IPS DF 4.7 (cell line): Measurements from ENCODE around the gene FAM120B.
A peak's percentile ranks its signal among the peaks of the same experiment; 100 is the strongest.
"Not testable (repeated sequence)": the region's sequence is repeated elsewhere in the genome, so short reads cannot be mapped to it uniquely, and the experiment has no call there.

Experiments used
- DNase-seq: peaks from one replicate; pipeline ENCODE4 v3.0.0-alpha.2; 2013; ENCODE audit warnings: low spot score; ENCODE audit errors: extremely low read depth

The FAM120B gene

DNA sequence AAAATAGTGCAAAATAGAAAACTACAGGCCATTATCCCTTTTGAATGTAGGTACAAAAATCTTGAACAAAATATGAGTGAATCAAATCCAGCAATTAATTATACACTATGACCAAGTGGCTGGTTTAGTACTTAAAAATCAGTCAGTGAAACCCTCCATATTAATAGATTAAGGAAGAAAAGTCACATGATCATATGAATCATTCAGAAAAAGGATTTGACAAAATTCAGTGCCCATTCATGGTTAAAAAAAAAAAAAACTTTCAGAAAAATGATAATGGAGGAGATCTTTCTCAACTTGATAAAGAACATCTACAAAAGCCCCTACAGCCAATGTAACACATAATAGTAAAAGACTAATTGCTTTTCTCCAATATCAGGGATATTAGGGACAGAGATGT, 75.0 kb downstream of the FAM120B start:
- no peak for DNase-seq

DNA sequence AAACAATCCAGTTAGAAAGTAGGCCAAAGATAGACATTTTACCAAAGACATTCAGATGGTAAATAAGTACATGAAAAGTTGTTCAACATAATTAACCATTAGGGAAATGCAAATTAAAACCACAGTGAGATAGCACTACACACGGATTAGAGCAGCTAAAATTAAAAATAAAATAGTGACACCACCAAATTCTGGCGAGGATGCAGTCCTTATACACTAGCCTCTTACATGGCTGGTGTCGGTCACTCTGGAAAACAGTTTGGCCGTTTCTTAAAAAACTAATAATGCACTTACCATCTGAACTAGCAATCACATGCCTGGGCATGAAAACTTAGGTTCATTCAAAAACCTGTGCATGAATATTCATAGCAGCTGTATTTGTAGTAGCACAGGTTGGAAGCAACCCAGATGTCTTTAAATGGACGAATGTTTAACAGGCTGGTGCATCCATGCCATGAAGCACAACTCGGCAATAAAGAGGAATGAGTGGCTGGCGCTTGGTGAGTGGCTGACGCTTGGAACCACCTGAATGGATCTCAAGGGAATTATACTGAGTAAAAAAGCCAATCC, 77.0 kb downstream of the FAM120B start:
- no peak for DNase-seq

DNA sequence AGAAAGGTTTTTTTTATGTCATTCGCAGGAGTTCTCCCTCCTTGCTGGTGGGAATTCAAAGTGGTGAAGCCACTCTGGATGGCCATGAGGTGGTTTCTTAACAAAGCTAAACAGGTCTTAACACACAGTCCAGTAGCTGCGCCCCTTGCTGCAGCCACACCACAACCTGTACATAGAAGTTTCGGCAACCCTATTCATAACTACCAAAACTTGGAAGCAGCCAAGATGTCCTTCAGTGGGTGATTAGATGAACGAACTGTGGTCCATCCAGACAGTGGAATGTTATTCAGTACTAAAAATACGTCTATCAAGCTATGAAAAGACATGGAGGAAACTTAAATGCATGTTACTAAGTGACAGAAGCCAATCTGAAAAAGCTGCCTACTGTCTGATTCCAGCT, 78.9 kb downstream of the FAM120B start:
- no peak for DNase-seq

DNA sequence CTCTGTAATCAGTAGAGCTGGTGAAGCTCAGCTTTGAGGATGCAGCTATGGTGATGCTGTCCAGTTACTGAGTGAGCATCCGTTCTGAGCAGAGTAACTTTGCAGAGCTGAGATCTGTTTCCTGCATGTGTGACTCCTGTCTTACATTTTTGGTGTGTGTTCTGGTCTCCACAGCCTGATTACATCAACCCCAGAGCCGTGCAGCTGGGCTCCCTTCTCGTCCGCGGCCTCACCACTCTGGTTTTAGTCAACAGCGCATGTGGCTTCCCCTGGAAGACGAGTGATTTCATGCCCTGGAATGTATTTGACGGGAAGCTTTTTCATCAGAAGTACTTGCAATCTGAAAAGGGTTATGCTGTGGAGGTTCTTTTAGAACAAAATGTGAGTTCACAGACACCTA, 81.6 kb downstream of the FAM120B start:
- no peak for DNase-seq

DNA sequence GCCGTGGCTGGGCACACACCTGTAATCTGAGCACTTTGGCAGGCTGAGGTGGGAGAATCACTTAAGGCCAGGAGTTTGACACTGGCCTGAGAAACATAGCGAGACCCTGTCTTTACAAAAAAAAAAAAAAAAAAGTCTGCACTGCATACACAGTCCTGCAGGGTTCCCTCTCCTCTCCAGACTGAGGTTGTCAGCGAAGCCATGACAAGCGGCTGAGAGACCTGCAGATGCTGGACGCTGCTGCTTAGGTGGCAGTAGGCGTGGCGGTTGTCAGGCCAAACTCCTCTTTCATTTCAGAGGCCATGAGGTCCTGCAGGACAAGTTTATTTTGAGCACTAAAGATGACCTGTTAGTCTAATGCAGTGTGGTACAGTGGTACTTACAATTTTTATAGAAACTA, 86.5 kb downstream of the FAM120B start:
- no peak for DNase-seq

DNA sequence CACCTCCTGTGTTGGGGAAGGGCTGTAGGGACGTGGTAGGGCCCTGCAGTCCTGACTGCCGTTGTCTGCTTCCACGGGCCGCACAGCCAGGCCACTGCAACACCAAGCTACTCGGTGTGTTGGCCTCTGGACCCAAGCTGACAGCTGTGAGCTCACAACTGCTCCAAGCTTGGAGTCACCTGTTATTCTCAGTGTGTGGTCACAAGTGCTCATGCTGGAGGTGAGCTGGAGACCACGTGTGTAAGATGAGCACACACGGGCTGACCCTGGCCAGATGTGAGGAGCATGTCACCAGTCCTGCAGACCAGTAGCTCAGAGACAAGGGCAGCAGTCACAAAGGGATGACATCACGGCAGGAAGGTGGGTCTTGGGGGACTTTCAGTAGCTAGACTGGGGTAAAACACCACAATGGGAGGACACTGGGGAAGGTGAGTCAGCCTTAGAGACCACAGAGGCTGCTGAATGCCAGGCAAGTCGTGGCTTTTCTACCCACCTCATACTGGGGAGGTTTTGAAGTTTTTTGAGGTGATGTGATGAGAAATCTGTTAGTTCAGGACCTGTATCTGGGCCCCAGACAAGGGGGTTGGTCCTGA, 87.3 kb downstream of the FAM120B start:
- DNase-seq: no peak

DNA sequence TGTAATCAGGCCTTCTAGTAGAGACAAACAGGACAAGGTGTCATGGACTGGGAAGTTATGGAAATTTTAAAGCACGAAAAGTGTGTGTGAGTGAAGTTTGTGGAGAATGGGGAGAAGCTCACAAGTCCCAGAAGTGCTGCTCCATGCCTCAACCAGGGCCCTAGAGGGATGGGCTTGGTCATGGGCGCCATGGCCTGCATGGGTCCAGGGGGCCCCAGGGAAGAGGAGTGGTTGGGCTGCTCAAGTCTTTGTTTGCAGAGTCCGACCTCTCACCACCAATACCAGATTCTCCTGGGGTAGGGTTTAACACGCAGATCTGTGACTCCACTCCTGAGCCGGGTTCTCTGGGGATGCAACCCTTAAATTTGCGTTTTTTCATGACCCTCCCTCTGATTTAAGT, 88.4 kb downstream of the FAM120B start:
- no peak for DNase-seq

DNA sequence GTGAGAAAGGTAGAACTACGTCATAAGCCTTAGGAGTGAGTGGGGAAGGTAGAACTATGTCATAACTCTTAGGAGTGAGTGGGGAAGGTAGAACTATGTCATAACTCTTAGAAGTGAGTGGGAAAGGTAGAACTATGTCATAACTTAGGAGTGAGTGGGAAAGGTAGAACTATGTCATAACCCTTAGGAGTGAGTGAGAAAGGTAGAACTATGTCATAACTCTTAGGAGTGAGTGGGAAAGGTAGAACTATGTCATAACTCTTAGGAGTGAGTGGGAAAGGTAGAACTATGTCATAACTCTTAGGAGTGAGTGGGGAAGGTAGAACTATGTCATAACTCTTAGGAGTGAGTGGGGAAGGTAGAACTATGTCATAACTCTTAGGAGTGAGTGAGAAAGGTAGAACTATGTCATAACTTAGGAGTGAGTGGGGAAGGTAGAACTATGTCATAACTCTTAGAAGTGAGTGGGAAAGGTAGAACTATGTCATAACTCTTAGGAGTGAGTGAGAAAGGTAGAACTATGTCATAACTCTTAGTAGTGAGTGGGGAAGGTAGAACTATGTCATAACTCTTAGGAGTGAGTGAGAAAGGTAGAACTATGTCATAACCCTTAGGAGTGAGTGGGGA, 92.3 kb downstream of the FAM120B start:
- not testable (repeated sequence) for DNase-seq

DNA sequence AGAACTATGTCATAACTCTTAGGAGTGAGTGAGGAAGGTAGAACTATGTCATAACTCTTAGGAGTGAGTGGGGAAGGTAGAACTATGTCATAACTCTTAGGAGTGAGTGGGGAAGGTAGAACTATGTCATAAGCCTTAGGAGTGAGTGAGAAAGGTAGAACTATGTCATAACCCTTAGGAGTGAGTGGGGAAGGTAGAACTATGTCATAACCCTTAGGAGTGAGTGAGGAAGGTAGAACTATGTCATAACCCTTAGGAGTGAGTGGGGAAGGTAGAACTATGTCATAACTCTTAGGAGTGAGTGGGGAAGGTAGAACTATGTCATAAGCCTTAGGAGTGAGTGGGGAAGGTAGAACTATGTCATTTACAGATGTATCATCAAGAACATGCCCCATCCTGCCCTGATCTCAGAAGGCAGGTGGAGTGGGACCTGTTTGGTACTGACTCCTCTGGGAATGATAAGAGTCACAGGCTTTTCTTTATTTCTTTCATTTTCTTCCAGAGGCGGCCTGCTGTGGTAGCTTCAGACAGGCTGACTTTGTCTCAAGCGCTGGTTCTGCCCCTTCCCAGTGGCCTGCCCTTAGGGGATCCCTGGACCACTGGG, 93.5 kb downstream of the FAM120B start:
- DNase-seq: not testable (repeated sequence)

DNA sequence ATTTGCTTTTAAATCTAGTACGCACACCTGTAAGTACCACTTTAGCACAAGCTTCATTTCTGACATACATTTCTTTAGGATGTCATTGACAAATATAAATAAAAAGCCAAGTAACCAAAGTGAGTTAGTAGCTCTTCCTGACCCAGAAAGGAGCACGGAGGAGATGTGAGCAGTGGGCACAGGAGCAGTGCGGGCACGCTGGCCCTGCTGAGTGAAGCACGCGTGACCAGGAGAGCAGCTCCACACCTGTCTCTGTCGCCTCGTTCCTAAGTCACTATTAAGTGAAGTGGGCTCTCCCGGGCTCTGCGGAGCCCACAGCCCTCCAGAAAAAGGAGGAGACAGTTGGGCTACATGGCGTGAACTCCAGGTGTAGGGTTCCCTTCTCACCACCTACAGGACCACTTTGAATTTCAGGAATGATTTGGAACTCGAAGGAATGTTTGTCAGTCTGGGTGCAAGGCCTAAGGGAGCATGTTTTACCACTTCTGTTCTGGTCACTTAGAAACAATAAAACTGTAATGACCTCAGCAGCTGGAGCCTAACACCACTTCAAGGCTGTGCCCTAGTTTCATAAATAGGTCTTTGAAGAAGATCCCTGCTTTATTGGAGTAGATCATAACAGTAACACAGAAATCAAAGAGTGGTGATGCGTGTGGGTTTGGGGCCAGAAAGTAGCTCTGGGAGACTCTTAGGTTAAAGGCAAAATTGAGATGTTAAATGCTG, 95.9 kb downstream of the FAM120B start:
- DNase-seq: no peak

DNA sequence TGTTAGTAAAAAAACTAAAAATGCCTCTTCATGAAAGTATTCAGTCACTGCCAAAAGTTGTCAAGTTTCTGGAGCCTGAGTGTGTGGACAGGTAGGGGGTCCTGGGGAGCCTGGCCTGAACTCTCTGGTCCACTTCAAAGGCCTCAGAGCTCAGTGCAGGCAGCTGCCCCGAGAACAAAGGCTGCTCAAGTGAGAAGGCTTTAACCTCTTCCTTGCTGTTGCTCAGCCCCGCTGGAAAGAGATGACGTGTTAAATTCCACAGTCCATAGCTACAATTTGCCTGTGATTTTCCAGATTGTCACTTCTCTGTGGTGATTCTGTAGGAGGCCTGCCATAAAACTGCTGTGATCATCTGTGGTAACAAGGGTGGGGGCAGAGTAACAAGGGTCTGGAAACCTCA, 96.9 kb downstream of the FAM120B start:
- peak; percentile 22 for DNase-seq

DNA sequence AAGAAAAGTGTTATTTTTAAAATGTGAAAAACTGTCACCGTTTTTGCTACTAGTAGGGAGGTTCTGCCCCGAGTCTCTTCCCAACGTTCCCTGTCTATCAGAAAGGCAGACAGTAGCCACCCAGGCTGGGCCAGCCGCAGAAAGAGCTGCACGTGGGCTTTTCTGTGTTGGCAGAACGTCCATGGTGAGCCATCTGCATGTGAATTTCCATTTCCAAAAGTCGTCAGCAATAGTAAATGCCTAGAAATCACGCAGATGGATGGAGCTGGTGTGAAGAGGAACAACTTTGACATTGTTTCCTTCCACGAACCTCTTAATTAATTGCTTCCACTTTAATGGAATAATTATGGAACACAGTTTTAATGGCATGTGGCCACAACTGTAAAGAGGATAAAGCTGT, 97.5 kb downstream of the FAM120B start:
- no peak for DNase-seq

DNA sequence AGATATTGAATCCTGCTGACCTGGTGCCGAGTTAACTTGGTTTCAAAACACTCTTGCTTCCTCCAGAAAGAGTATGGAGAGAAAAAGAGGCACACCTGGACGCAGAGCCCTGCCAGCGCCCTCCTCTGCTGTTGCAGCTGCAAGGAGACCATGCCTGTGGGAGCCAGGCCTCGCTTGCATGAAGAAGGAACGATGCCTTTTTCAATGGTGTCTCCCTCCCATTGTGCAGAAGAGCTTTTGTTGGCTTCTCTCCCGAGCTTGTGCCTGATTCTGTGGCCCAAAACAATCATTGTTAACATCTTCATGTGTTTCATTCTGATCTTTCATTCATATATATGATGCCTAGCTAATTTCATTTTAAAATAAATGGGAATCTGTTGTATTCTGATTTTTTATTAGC, 98.1 kb downstream of the FAM120B start:
- no peak for DNase-seq

DNA sequence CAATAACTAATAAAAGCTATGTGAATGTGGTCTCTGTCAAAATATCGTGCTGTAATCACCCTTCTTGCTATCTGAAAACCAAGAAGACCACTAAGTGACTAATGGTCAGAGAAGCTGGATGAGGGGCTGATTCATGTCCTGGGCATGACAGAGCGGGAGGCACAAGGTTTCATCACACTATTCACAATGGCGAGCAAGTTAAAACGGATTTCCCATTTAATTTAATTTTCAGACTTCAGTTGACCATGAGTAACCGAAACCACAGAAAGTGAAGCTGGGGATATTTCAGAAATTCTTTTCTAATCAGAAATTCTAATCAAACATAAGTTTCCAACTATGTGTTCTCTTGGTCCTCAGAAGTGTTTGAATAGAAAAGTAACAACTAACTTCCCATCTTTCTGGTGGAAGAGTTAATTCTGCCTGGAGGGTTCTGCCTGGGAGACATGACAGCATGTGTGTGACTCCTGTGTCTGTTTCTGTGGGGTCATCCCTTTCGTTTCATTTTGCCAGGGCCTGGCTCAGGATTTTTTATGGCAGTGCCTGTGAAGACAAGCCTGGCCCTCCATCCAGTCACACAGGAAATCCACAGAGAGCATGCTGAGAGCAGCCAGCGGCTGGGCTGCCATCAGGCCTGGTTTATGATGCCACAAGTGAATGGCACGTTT, 98.9 kb downstream of the FAM120B start:
- no peak for DNase-seq

DNA sequence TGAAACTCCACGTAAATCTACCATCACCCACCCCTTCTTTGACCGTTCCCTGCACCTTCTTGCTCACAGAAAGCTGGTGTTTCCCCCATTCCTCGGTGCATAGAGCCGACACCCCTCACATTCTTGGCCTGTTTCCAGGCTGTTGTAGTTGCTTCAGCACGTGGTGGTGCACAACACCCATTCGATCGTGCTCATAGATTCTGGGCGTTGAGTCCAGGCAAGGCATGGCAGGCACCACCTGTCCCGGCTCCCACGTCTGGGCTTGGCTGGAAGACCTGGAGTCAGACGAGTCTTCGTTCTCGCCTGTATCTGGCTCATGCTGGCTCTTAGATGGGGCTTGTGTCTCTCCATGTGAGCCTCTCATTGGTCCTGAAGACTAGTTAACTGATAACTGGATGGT, 100.6 kb downstream of the FAM120B start:
- DNase-seq: no peak

DNA sequence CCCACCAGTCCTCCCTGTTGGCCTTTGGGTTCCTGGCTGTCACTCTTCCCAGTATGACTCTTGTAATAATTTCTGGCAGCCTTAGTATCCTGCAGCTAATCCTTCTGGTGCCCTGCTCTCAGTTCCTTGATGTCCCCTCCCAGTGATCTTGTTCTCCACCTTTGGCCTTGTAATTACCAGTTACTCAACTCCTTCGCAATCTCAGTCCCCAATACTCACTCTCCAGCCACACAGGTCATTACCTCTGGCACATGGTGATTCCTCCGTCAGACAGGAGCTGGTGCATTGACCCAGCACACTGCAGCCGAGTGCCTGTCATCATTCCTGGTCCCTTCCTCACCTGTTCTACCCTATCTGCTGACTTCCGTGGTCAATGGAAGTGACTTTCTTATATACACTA, 101.4 kb downstream of the FAM120B start:
- no peak for DNase-seq

DNA sequence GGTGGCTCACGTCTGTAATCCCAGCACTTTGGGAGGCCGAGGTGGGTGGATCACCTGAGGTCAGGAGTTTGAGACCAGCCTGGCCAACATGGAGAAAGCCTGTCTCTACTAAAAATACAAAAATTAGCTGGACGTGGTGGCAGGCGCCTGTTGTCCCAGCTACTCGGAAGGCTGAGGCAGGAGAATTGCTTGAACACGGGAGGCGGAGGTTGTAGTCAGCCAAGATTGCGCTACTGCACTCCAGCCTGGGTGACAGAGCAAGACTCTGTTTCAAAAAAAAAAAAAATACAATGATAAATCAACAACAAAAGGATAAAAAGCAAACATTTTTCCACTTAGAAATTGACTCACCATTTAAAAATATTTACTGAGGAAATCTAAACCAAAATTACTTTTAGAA, 103.2 kb downstream of the FAM120B start:
- not testable (repeated sequence) for DNase-seq

DNA sequence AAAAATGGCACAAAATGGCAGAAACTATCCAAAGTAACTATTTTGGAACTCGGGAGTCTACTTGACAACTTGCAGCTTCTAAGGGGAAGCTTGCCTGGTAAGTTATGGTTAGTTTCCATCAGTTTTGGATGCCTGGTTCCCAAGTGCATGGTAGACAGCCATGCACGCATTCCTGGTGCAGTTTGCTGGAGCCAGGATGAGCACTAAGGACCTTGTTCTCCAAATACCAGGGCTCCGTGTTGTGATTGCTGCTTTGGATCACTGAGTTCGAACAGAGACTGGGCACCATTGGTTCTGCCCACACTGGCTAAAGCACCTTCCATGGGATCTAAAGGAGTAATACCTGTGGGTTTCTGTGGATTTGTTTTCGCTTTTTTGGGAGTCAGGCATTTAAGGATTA, 103.7 kb downstream of the FAM120B start:
- no peak for DNase-seq

DNA sequence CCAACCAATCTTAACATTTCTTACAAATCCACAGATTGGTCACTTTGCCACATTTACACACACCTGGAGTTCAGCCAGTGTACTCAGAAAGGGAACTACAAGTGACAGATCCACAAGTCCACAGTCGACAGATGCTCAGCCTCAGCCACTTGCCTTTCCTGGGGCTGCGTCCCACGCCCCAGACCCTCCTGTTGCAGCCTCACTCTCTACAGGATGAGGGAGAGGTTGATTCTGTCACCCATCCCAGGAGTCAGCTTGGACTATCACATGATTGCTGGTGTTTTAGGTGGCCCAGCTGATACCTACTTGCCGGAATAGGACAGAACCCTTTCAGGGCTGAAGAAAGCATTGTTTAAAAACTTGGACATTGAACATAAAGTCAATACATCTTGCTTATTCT, 108.8 kb downstream of the FAM120B start:
- no peak for DNase-seq

DNA sequence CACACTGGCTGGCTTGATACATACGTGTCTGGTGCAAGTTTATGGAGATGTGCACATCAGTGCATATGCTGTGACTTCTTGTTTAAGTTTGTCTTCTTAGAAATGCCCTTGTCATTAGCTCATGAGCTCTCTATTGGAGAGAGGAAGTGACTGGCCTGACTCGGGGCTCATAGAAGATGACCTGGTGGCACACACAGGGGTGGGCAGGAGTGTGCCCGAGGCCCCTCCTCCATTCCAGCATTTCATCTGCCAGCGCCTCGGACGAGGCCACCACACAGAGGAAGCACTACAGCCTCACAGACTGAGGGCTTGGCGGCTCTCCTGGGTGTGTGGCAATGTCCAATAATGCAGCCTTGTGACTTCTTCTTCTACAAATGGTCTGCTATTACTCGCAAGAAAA, 109.7 kb downstream of the FAM120B start:
- DNase-seq: no peak

DNA sequence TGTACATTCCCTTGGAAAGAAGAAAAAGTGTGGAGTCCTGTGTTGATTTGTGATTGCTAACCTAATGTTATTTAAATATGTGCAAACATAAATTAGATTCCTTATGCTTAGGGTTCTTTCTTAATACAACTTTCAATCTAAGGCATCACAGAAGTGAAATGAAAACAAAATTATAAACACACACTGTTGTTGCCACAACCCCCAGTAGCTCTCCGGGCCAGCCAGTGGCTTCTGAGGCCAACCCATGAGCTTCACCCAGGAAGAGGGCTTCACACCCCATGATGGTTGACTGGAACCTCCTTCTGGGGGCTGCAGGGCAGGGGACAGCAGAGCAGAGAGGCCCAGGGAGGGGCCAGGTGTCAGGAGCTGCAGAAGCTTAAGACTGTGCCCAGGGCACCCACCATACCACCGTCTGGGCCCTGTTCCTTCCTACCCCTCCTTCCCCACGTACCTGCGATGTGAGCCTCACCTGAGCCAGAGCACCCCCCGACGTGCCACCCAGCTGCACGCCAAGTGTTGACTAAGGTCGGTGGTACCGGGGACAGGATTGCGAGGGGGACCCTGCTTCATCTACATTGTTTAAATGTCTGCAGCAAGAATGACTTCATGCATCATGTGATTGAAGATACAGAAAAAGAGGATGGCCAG, 110.5 kb downstream of the FAM120B start:
- no peak for DNase-seq
